Measurements from ENCODE around the gene FHOD3. TPM values are rescaled to one million over a fixed set of nuclear protein-coding genes. Genes with fewer than 3 reads are reported as not detected.

Gene FHOD3
- total and polyA plus RNA-seq, 2 of the 4 experiments (the other 2 are of a cell fraction): 14.6 to 16.0 TPM

DNA sequence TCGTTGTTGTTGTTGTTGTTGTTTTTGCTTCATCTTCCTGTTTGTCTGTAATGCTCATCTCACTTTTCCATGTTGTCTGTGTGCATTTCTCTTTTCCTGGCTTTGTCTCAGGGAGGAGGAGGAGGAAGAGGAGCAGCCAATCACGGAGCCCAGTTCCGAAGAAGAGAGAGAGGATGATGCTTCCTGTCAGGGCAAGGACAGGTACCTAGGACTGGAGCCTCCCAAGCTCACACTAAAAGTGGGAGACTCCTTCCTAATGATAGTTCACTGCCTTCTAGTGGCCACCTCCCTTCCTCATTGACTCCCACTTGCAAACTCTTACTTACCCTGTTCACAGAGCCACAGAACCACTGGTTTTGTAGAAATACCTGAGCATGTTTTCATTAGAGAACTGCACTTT lies 351.7 kb downstream of the FHOD3 start:
- BruUV-seq (replicated peaks): no TSS peak
- Histone ChIP-seq H3K79me1 (ENCODE audit: low read depth in 1 of 2, low read length in 2 of 2) (no peaks in the 10 kb centered on the region), H4K8ac (ENCODE audit: low read depth in 2 of 2, low read length in 2 of 2) (no peak overlapping the region), H3K36me3 (ENCODE audit: control insufficient read depth, insufficient read depth, low read length) (no peaks in the 10 kb centered on the region), H3K14ac (replicated peaks; ENCODE audit: low read depth, low read length) (no peak overlapping the region), H3K4ac (ENCODE audit: low read depth, low read length) (no peak overlapping the region), H4K20me1 (ENCODE audit: insufficient read depth, low read length) (no peaks in the 10 kb centered on the region), H4K5ac (ENCODE audit: low read depth, low read length) (no peak overlapping the region), H3K27me3 (ENCODE audit: control insufficient read depth, insufficient read depth, low read length) (no peaks in the 10 kb centered on the region), H2BK120ac (ENCODE audit: low read depth, low read length) (no peak overlapping the region), H3K27ac (ENCODE audit: insufficient read depth, low read length) (no peak overlapping the region), H3K4me3 (ENCODE audit: insufficient read depth, low read depth, low read length) (no peak overlapping the region), H2AK9ac (replicated peaks; ENCODE audit: low read depth, low read length, poor library complexity) (no peak overlapping the region), H3K4me1 (ENCODE audit: control insufficient read depth, insufficient read depth, low read length) (no peaks in the 10 kb centered on the region), H3K9me3 (ENCODE audit: control insufficient read depth, insufficient read depth, low read length) (no peaks in the 10 kb centered on the region), H3K9ac (ENCODE audit: low read depth, low read length) (no peak overlapping the region), H2AFZ (replicated peaks; ENCODE audit: low read length, poor library complexity) (no peak overlapping the region), H4K91ac (ENCODE audit: insufficient read depth, low read depth, low read length) (no peak overlapping the region), H2BK5ac (ENCODE audit: low read depth, low read length, poor library complexity, severe bottlenecking) (no peak overlapping the region), H3K4me2 (ENCODE audit: low read depth, low read length) (no peak overlapping the region), H3K9me1 (ENCODE audit: insufficient read depth, low read length) (no peaks in the 10 kb centered on the region), H2AK5ac (ENCODE audit: low read depth, low read length) (no peak overlapping the region), H3K18ac (ENCODE audit: low read depth, low read length) (no peak overlapping the region), H2BK15ac (ENCODE audit: low read depth, low read length) (no peak overlapping the region), H2BK20ac (ENCODE audit: low read depth, low read length) (no peak overlapping the region), H3K23ac (ENCODE audit: low read depth, low read length) (no peak overlapping the region), H3K56ac (ENCODE audit: extremely low read depth, insufficient read depth, low read length) (no peak overlapping the region)
- TF ChIP-seq CTCF (conservative IDR thresholded peaks at IDR 0.05; ENCODE audit: low read depth, low read length) (no peak), CHD1 (IDR thresholded peaks at IDR 0.05; ENCODE audit: low read depth, low read length) (no peak), POLR2A (IDR thresholded peaks at IDR 0.05; ENCODE audit: low read depth, low read length) (no peak), RFX5 (IDR thresholded peaks at IDR 0.05; ENCODE audit: low read depth, low read length) (no peak), BHLHE40 (IDR thresholded peaks at IDR 0.05; ENCODE audit: low read depth, low read length) (no peak), SMC3 (IDR thresholded peaks at IDR 0.05; ENCODE audit: low read depth, low read length) (no peak), RCOR1 (IDR thresholded peaks at IDR 0.05; ENCODE audit: insufficient replicate concordance, low read length) (no peak), MXI1 (IDR thresholded peaks at IDR 0.05; ENCODE audit: borderline replicate concordance, low read depth, low read length) (no peak), NFE2L2 (IDR thresholded peaks at IDR 0.05; ENCODE audit: low read depth, low read length) (no peak), FOS (IDR thresholded peaks at IDR 0.05; ENCODE audit: low read depth, low read length) (no peak)
- TF ChIP-seq, protein P1, sequence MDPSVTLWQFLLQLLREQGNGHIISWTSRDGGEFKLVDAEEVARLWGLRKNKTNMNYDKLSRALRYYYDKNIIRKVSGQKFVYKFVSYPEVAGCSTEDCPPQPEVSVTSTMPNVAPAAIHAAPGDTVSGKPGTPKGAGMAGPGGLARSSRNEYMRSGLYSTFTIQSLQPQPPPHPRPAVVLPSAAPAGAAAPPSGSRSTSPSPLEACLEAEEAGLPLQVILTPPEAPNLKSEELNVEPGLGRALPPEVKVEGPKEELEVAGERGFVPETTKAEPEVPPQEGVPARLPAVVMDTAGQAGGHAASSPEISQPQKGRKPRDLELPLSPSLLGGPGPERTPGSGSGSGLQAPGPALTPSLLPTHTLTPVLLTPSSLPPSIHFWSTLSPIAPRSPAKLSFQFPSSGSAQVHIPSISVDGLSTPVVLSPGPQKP (IDR thresholded peaks at IDR 0.05; ENCODE audit: borderline replicate concordance, low read depth, low read length): no peak
- TF ChIP-seq, protein P2, sequence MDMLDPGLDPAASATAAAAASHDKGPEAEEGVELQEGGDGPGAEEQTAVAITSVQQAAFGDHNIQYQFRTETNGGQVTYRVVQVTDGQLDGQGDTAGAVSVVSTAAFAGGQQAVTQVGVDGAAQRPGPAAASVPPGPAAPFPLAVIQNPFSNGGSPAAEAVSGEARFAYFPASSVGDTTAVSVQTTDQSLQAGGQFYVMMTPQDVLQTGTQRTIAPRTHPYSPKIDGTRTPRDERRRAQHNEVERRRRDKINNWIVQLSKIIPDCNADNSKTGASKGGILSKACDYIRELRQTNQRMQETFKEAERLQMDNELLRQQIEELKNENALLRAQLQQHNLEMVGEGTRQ (IDR thresholded peaks at IDR 0.05; ENCODE audit: low read depth, low read length): no peak
- in situ Hi-C loops (cut with MboI; ENCODE audit: low sequenced_read_pairs): no loop called here
- intact Hi-C loops (cut with micrococcal nuclease): no loop called here
- POLR2A ChIA-PET (ENCODE audit: unreplicated experiment): no interaction called here
- DNase-seq (no peak), ATAC-seq (ENCODE audit: low read depth) (no peak)
- no CpG with 5 or more reads among the region's 3 CpGs for WGBS, 2 experiments (ENCODE audit: extremely low coverage in 2 of 2, insufficient read length in 1 of 2)
- CTCF ChIA-PET: no interaction called here
- dilution Hi-C loops (cut with HindIII; ENCODE audit: low sequenced_read_pairs, unreplicated experiment): no loop called here

Data from IMR-90 (cell line).